ENCODE results near the gene EYS.

Gene EYS

GRCh38 chr6:64715624-64716023 is 991.4 kb downstream of the EYS start:
- no peak overlapping the region for H3K4me3 ChIP-seq (ENCODE audit: low read length)
- H3F3A ChIP-seq (ENCODE audit: control insufficient read depth, insufficient read depth), result no peaks in the 10 kb centered on the region
- H3K27me3 ChIP-seq (ENCODE audit: control insufficient read depth, low read length), result no peaks in the 10 kb centered on the region
- H3K9me2 ChIP-seq (replicated peaks; ENCODE audit: control insufficient read depth, low read length), result no peaks in the 10 kb centered on the region; the same call in 1 of the 2 replicates
- H3K9me3 ChIP-seq (ENCODE audit: control insufficient read depth, insufficient read depth, low read length), result no peaks in the 10 kb centered on the region
- TF ChIP-seq CTCF (IDR thresholded peaks at IDR 0.05; ENCODE audit: low read depth, low read length, poor library complexity, severe bottlenecking) (no peak), EZH2phosphoT487 (IDR thresholded peaks at IDR 0.05; ENCODE audit: borderline replicate concordance, low read length) (no peak)
- no peaks in the 10 kb centered on the region for H4K20me1 ChIP-seq (ENCODE audit: control insufficient read depth, insufficient read depth, low read depth, low read length)
- no peaks in the 10 kb centered on the region for H3K79me2 ChIP-seq (ENCODE audit: control insufficient read depth, low read length)
- no peak overlapping the region for H3K27ac ChIP-seq (ENCODE audit: low read depth, low read length)
- H3K4me1 ChIP-seq (ENCODE audit: control insufficient read depth, low read length), result no peaks in the 10 kb centered on the region
- H3K36me3 ChIP-seq (ENCODE audit: control insufficient read depth, low read length), result no peaks in the 10 kb centered on the region
- no peak overlapping the region for H3K4me2 ChIP-seq (ENCODE audit: low read length)

- no peaks in the 10 kb centered on the region for H3K4me1 ChIP-seq (ENCODE audit: control insufficient read depth, low read length)
- TF ChIP-seq CTCF (IDR thresholded peaks at IDR 0.05; ENCODE audit: low read depth, low read length, poor library complexity, severe bottlenecking) (no peak), EZH2phosphoT487 (IDR thresholded peaks at IDR 0.05; ENCODE audit: borderline replicate concordance, low read length) (no peak)
- H3K4me2 ChIP-seq (ENCODE audit: low read length), result no peak overlapping the region
- no peaks in the 10 kb centered on the region; the same call in 1 of the 2 replicates for H3K9me2 ChIP-seq (replicated peaks; ENCODE audit: control insufficient read depth, low read length)
- no peak overlapping the region for H3K27ac ChIP-seq (ENCODE audit: low read depth, low read length)
- H3K36me3 ChIP-seq (ENCODE audit: control insufficient read depth, low read length), result no peaks in the 10 kb centered on the region
- no peaks in the 10 kb centered on the region for H3F3A ChIP-seq (ENCODE audit: control insufficient read depth, insufficient read depth)
- no peaks in the 10 kb centered on the region for H3K27me3 ChIP-seq (ENCODE audit: control insufficient read depth, low read length)
- no peaks in the 10 kb centered on the region for H3K79me2 ChIP-seq (ENCODE audit: control insufficient read depth, low read length)
- no peak overlapping the region for H3K4me3 ChIP-seq (ENCODE audit: low read length)
- H3K9me3 ChIP-seq (ENCODE audit: control insufficient read depth, insufficient read depth, low read length), result no peaks in the 10 kb centered on the region
- no peaks in the 10 kb centered on the region for H4K20me1 ChIP-seq (ENCODE audit: control insufficient read depth, insufficient read depth, low read depth, low read length)
Measured at GRCh38 chr6:64714073-64714472, 993.0 kb downstream of the EYS start.

- Histone ChIP-seq H3K4me3 (ENCODE audit: low read length) (no peak overlapping the region), H3K4me2 (ENCODE audit: low read length) (no peak overlapping the region), H4K20me1 (ENCODE audit: control insufficient read depth, insufficient read depth, low read depth, low read length) (no peaks in the 10 kb centered on the region), H3K9me2 (replicated peaks; ENCODE audit: control insufficient read depth, low read length) (no peaks in the 10 kb centered on the region; the same call in 1 of the 2 replicates), H3F3A (ENCODE audit: control insufficient read depth, insufficient read depth) (no peaks in the 10 kb centered on the region), H3K79me2 (ENCODE audit: control insufficient read depth, low read length) (no peaks in the 10 kb centered on the region), H3K27me3 (ENCODE audit: control insufficient read depth, low read length) (no peaks in the 10 kb centered on the region), H3K4me1 (ENCODE audit: control insufficient read depth, low read length) (no peaks in the 10 kb centered on the region), H3K27ac (ENCODE audit: low read depth, low read length) (no peak overlapping the region), H3K9me3 (ENCODE audit: control insufficient read depth, insufficient read depth, low read length) (no peaks in the 10 kb centered on the region), H3K36me3 (ENCODE audit: control insufficient read depth, low read length) (no peaks in the 10 kb centered on the region)
- TF ChIP-seq CTCF (IDR thresholded peaks at IDR 0.05; ENCODE audit: low read depth, low read length, poor library complexity, severe bottlenecking), result no peak
- no peak for TF ChIP-seq EZH2phosphoT487 (IDR thresholded peaks at IDR 0.05; ENCODE audit: borderline replicate concordance, low read length)
Measured at GRCh38 chr6:64713175-64713574, 993.9 kb downstream of the EYS start.
